ENCODE measurements around the gene NAALADL2.
"Not testable (repeated sequence)": the region's sequence is repeated elsewhere in the genome, so short reads cannot be mapped to it uniquely, and the experiment has no call there.

Gene NAALADL2

GRCh38 chr3:175355801-175356335, 496.7 kb downstream of the NAALADL2 start:
- Histone ChIP-seq H3K27me3 (no peaks in the 10 kb centered on the region), H3K4me1 (peaks cover 0 to 6% (median 0%) of the 10 kb centered on the region in 4 donors), H3K4me3 (no peak overlapping the region), H3K9me3 (no peaks in the 10 kb centered on the region), H3K36me3 (no peaks in the 10 kb centered on the region), H3K27ac (no peak overlapping the region)
- no peak for TF ChIP-seq CTCF (IDR thresholded peaks at IDR 0.05)
- intact Hi-C loops (cut with DNase I; ENCODE audit: low total_unique reads) = no loop called here
- no peak for DNase-seq

- Histone ChIP-seq H3K36me3 (no peaks in the 10 kb centered on the region), H3K27me3 (no peaks in the 10 kb centered on the region), H3K9me3 (peaks cover 0 to under 1% (median 0%) of the 10 kb centered on the region in 3 donors), H3K4me1 (peaks cover 0 to 6% (median 0%) of the 10 kb centered on the region in 4 donors), H3K4me3 (no peak overlapping the region), H3K27ac (no peak overlapping the region)
- no peak for TF ChIP-seq CTCF (IDR thresholded peaks at IDR 0.05)
- no peak for DNase-seq
- intact Hi-C loops (cut with DNase I; ENCODE audit: low total_unique reads) = no loop called here
Measured at GRCh38 chr3:175356899-175357324, 497.8 kb downstream of the NAALADL2 start.

DNA sequence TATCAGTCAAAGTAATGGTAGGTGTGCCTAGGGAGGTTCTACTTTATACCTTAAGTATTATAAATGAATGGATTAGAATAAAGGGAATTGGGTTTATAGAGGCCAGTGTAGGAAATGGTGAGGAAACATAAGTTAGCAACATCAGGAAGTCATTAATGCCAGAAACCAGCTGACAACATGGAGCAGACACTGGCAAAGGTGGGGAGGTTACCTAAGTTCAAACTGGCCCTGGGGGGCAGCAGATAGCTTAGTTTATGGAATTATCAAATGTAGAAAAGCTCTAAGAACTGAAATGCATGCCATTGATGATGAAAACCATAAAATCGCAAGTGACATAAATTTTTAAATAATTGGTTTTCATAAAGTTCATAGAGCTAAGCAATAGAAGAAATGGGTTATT, 498.6 kb downstream of the NAALADL2 start:
- H3K4me1 ChIP-seq = peaks cover 0 to 6% (median 0%) of the 10 kb centered on the region in 4 donors
- peaks cover 0 to 8% (median 0%) of the 10 kb centered on the region in 3 donors for H3K9me3 ChIP-seq
- intact Hi-C loops (cut with DNase I; ENCODE audit: low total_unique reads) = no loop called here
- no peak for DNase-seq
- no peaks in the 10 kb centered on the region for H3K36me3 ChIP-seq
- no peaks in the 10 kb centered on the region for H3K27me3 ChIP-seq
- no peak overlapping the region for H3K4me3 ChIP-seq
- no peak for TF ChIP-seq CTCF (IDR thresholded peaks at IDR 0.05)
- no peak overlapping the region for H3K27ac ChIP-seq

DNA sequence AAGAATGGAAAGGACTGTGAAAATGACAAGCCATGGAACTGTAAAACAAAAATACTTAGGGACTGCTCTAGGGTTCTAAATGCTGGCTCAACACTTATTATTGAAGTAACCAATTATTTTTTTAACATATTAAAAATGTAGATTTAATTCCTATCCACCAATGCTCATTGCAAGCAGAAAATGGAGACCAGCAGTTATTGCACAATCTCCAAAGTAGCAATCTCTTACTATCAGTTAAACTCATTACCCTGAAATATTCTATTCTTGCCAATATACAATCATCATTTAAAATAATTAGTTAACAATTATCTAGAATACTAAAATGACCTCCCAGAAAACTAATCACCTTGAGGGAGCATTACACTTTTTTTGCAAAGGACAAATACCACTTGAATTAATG, 499.8 kb downstream of the NAALADL2 start:
- peaks cover 0 to 6% (median 0%) of the 10 kb centered on the region in 4 donors for H3K4me1 ChIP-seq
- H3K27me3 ChIP-seq = no peaks in the 10 kb centered on the region
- intact Hi-C loops (cut with DNase I; ENCODE audit: low total_unique reads) = no loop called here
- H3K36me3 ChIP-seq = no peaks in the 10 kb centered on the region
- no peak overlapping the region for H3K27ac ChIP-seq
- no peak overlapping the region for H3K4me3 ChIP-seq
- H3K9me3 ChIP-seq = peaks cover 0 to 8% (median 0%) of the 10 kb centered on the region in 3 donors
- no peak for DNase-seq
- no peak for TF ChIP-seq CTCF (IDR thresholded peaks at IDR 0.05)

GRCh38 chr3:175370426-175370825, 511.3 kb downstream of the NAALADL2 start:
- H3K4me1 ChIP-seq = peaks cover 0 to 14% (median 0%) of the 10 kb centered on the region in 4 donors
- H3K4me3 ChIP-seq; H3K9me3 ChIP-seq; H3K27me3 ChIP-seq; DNase-seq; H3K27ac ChIP-seq; intact Hi-C loops (cut with DNase I; ENCODE audit: low total_unique reads); H3K36me3 ChIP-seq: not testable (repeated sequence)

DNA sequence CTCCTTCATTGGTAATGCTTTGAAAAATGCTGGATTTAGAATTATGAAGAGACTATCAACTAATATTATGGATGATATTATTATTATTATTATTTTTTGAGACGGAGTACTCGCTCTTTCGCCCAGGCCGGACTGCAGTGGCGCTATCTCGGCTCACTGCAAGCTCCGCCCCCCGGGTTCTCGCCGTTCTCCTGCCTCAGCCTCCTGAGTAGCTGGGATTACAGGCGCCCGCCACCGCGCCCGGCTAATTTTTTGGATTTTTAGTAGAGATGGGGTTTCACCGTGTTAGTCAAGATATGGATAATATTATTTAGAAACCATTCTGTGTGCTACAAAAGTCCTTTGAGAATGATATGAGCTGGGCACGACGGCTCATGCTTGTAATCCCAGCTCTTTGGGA, 512.1 kb downstream of the NAALADL2 start:
- intact Hi-C loops (cut with DNase I; ENCODE audit: low total_unique reads); DNase-seq: not testable (repeated sequence)

GRCh38 chr3:175374705-175375104, 515.6 kb downstream of the NAALADL2 start:
- no peaks in the 10 kb centered on the region for H3K27me3 ChIP-seq
- H3K36me3 ChIP-seq = no peaks in the 10 kb centered on the region

More for the DNA sequence above, 512.1 kb downstream of the NAALADL2 start:
- H3K27ac ChIP-seq, H3K9me3 ChIP-seq, H3K27me3 ChIP-seq, H3K36me3 ChIP-seq, H3K4me3 ChIP-seq: not testable (repeated sequence)
- H3K4me1 ChIP-seq = peaks cover 0 to 14% (median 0%) of the 10 kb centered on the region in 4 donors

More at GRCh38 chr3:175374705-175375104, 515.6 kb downstream of the NAALADL2 start:
- no peak overlapping the region for H3K4me3 ChIP-seq
- TF ChIP-seq CTCF (IDR thresholded peaks at IDR 0.05) = no peak
- H3K9me3 ChIP-seq = no peaks in the 10 kb centered on the region
- H3K4me1 ChIP-seq = peaks cover 0 to 14% (median 0%) of the 10 kb centered on the region in 4 donors
- intact Hi-C loops (cut with DNase I; ENCODE audit: low total_unique reads) = no loop called here
- no peak for DNase-seq
- H3K27ac ChIP-seq = no peak overlapping the region

All from tibial artery (tissue), 4 donors.